Loucy (cell line): ENCODE measurements around the gene RFFL.

Source experiments
- H2AFZ ChIP-seq: fragments of 200-600 bp; sonication (generic); 2 replicates; pipeline ENCODE4 v1.6.0; 2016; ENCODE audit warnings: antibody characterized with exemption, mild to moderate bottlenecking, low read length, moderate library complexity
- H3F3A ChIP-seq: fragments of 200-600 bp; 2 replicates; pipeline ENCODE4 v1.6.0; 2016; ENCODE audit warnings: antibody characterized with exemption, low read depth, mild to moderate bottlenecking
- H3K27me3 ChIP-seq: fragments of 200-600 bp; sonication (generic); 2 replicates; pipeline ENCODE4 v1.6.1; 2014; ENCODE audit warnings: low read length, mild to moderate bottlenecking; ENCODE audit not compliant: insufficient read depth, poor library complexity, severe bottlenecking
- H3K36me3 ChIP-seq: fragments of 200-600 bp; sonication (generic); 2 replicates; pipeline ENCODE4 v1.6.1; 2016; ENCODE audit warnings: low read length; ENCODE audit not compliant: insufficient read depth
- H3K4me1 ChIP-seq: fragments of 200-600 bp; sonication (generic); 2 replicates; pipeline ENCODE4 v1.5.1; 2014; ENCODE audit warnings: low read length, mild to moderate bottlenecking; ENCODE audit not compliant: insufficient read depth, poor library complexity, severe bottlenecking
- H3K4me2 ChIP-seq: fragments of 200-600 bp; sonication (generic); 2 replicates; pipeline ENCODE4 v1.6.0; 2014; ENCODE audit warnings: antibody characterized with exemption, low read length, low read depth, mild to moderate bottlenecking; ENCODE audit not compliant: poor library complexity, severe bottlenecking
- H3K4me3 ChIP-seq: fragments of 200-600 bp; sonication (generic); 2 replicates; pipeline ENCODE4 v1.5.1; 2014; ENCODE audit warnings: low read length, mild to moderate bottlenecking, mixed read lengths; ENCODE audit not compliant: poor library complexity, severe bottlenecking
- H3K79me2 ChIP-seq: fragments of 200-600 bp; sonication (generic); 2 replicates; pipeline ENCODE4 v1.6.1; 2014; ENCODE audit warnings: low read length; ENCODE audit not compliant: insufficient read depth
- H3K9ac ChIP-seq: fragments of 200-600 bp; sonication (generic); 2 replicates; pipeline ENCODE4 v1.6.0; 2014; ENCODE audit warnings: mild to moderate bottlenecking, low read depth, low read length, moderate library complexity; ENCODE audit not compliant: poor library complexity, severe bottlenecking
- H3K9me2 ChIP-seq: fragments of 200-600 bp; sonication (generic); replicated peaks from 2 replicates; pipeline ENCODE4 v1.6.1; 2016; ENCODE audit warnings: low read depth, low read length, mixed read lengths
- H3K9me3 ChIP-seq: fragments of 200-600 bp; sonication (generic); 2 replicates; pipeline ENCODE4 v1.6.1; 2014; ENCODE audit warnings: mild to moderate bottlenecking, antibody characterized with exemption, low read length, low read depth; ENCODE audit not compliant: insufficient read depth
- H4K20me1 ChIP-seq: fragments of 200-600 bp; sonication (generic); 2 replicates; pipeline ENCODE4 v1.6.0; 2014; ENCODE audit warnings: antibody characterized with exemption, low read length, mild to moderate bottlenecking; ENCODE audit not compliant: insufficient read depth, poor library complexity, severe bottlenecking
- EZH2phosphoT487 ChIP-seq: fragments of 200-600 bp; IDR thresholded peaks from 2 replicates; pipeline ENCODE4 v1.6.1; 2018; ENCODE audit warnings: antibody characterized with exemption, mild to moderate bottlenecking, moderate library complexity, borderline replicate concordance
- TF ChIP-seq, protein P1 (sequence below): fragments of 200-600 bp; sonication (generic); conservative IDR thresholded peaks from 2 replicates; pipeline ENCODE4 v1.5.1; 2014; ENCODE audit warnings: mild to moderate bottlenecking, antibody characterized with exemption, low read length

RFFL gene

DNA sequence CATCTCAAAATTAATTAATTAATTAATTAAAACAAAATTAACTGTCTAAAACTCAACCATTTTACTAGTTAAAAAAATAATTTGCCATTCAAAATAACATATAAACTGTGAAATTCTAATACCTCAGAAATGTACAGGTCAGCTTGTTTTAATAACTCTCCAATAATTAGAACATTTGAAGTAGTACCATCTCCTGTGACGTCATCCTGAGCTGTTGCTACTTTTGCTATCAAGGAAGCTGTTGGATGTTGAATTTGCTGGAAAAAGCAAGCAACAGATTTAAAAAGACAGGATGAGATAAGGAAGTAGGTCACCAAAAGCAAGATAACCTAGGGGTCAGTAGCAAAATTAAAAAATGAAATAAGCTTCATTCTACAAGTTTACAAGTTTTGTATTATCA, 105.1 kb downstream of the RFFL start:
- no peaks in the 10 kb centered on the region for H3F3A ChIP-seq
- H3K36me3 ChIP-seq = no peaks in the 10 kb centered on the region; the same call in 1 of the 2 replicates
- H3K9ac ChIP-seq = no peak overlapping the region
- no peaks in the 10 kb centered on the region for H3K9me3 ChIP-seq
- peaks cover 22% of the 10 kb centered on the region for H3K4me1 ChIP-seq
- no peak overlapping the region for H2AFZ ChIP-seq
- H4K20me1 ChIP-seq = no peaks in the 10 kb centered on the region
- no peaks in the 10 kb centered on the region; the same call in 1 of the 2 replicates for H3K9me2 ChIP-seq
- H3K27me3 ChIP-seq = peaks cover 38% of the 10 kb centered on the region
- peaks cover 21% of the 10 kb centered on the region for H3K79me2 ChIP-seq
- H3K4me3 ChIP-seq = no peak overlapping the region
- no peak overlapping the region for H3K4me2 ChIP-seq
- no peak for TF ChIP-seq EZH2phosphoT487
- TF ChIP-seq, protein P1, sequence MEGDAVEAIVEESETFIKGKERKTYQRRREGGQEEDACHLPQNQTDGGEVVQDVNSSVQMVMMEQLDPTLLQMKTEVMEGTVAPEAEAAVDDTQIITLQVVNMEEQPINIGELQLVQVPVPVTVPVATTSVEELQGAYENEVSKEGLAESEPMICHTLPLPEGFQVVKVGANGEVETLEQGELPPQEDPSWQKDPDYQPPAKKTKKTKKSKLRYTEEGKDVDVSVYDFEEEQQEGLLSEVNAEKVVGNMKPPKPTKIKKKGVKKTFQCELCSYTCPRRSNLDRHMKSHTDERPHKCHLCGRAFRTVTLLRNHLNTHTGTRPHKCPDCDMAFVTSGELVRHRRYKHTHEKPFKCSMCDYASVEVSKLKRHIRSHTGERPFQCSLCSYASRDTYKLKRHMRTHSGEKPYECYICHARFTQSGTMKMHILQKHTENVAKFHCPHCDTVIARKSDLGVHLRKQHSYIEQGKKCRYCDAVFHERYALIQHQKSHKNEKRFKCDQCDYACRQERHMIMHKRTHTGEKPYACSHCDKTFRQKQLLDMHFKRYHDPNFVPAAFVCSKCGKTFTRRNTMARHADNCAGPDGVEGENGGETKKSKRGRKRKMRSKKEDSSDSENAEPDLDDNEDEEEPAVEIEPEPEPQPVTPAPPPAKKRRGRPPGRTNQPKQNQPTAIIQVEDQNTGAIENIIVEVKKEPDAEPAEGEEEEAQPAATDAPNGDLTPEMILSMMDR = no peak
